NCI-H82 treated with DMSO at 0.1 percent for 48 hours (cell line): ENCODE measurements around the gene MGST2.

Experiments used
- DNase-seq: peaks from one replicate; lab custom pipeline; 2025; ENCODE audit not compliant: unreplicated experiment; lab: John Stamatoyannopoulos, UW

Gene MGST2

GRCh38 chr4:139669335-139669734 lies 3.7 kb downstream of the MGST2 start:
- no peak for DNase-seq

- DNase-seq: no peak
Measured at GRCh38 chr4:139669890-139670289, 4.3 kb downstream of the MGST2 start.

- DNase-seq: peak; percentile 59
Measured at GRCh38 chr4:139670775-139671174, 5.2 kb downstream of the MGST2 start.

- peak; percentile 29 for DNase-seq
Measured at GRCh38 chr4:139672215-139672614, 6.6 kb downstream of the MGST2 start.

GRCh38 chr4:139672732-139673131 lies 7.1 kb downstream of the MGST2 start:
- peak; percentile 75 for DNase-seq

- DNase-seq: no peak
Measured at GRCh38 chr4:139674875-139675550, 9.4 kb downstream of the MGST2 start.

- no peak for DNase-seq
Measured at GRCh38 chr4:139675651-139676050, 10.0 kb downstream of the MGST2 start.

GRCh38 chr4:139676365-139676764 lies 10.7 kb downstream of the MGST2 start:
- DNase-seq: no peak

GRCh38 chr4:139676913-139677585 lies 11.4 kb downstream of the MGST2 start:
- DNase-seq: no peak

- DNase-seq: no peak
Measured at GRCh38 chr4:139682309-139682708, 16.7 kb downstream of the MGST2 start.

- no peak for DNase-seq
Measured at GRCh38 chr4:139682741-139683151, 17.1 kb downstream of the MGST2 start.

GRCh38 chr4:139684351-139684750 lies 18.7 kb downstream of the MGST2 start:
- DNase-seq: no peak

- DNase-seq: no peak
Measured at GRCh38 chr4:139685180-139685579, 19.6 kb downstream of the MGST2 start.

GRCh38 chr4:139686130-139686529 lies 20.5 kb downstream of the MGST2 start:
- no peak for DNase-seq

- DNase-seq: no peak
Measured at GRCh38 chr4:139686988-139687387, 21.4 kb downstream of the MGST2 start.

- peak; percentile 63 for DNase-seq
Measured at GRCh38 chr4:139689093-139689722, 23.6 kb downstream of the MGST2 start.

- DNase-seq: no peak
Measured at GRCh38 chr4:139690419-139690818, 24.8 kb downstream of the MGST2 start.

GRCh38 chr4:139692309-139693012 lies 26.8 kb downstream of the MGST2 start:
- DNase-seq: no peak

GRCh38 chr4:139694522-139695107 lies 29.0 kb downstream of the MGST2 start:
- no peak for DNase-seq

GRCh38 chr4:139696491-139696890 lies 30.9 kb downstream of the MGST2 start:
- DNase-seq: no peak
